Stimulated activated CD4-positive, alpha-beta T cell treated with anti-CD3 and anti-CD28 coated beads, TNF-alpha, amount 100 ng/mL, for 48 hours (primary cell): ENCODE measurements around the gene RASAL2.
"Not testable (repeated sequence)": the region's sequence is repeated elsewhere in the genome, so short reads cannot be mapped to it uniquely, and the experiment has no call there.

ENCODE experiments used
- DNase-seq, 3 donors: peaks; one replicate each; pipeline ENCODE4 v3.0.0-alpha.2; 2020; ENCODE audit warnings: low read depth in 3 of 3

RASAL2 gene

DNA sequence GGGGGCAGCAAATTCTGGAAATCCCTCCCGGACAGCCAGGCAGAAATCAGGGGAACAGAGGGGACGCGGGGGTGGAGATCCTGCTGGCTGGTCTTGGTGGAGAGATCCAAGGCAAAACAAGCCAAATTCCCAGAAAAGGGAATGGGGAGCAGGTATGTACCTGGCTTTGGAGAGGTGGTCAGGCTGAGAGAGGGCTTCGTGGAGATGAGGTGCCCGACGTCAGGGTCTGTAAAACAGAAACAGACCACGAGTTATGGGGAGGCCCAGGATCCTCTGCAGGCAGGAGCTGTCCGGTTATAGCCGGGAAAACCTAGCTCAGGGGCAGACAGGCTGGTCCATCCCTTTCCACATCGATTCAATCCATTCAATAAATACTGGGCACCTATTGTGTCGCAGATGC is 398.4 kb downstream of the RASAL2 start:
- DNase-seq = no peak

DNA sequence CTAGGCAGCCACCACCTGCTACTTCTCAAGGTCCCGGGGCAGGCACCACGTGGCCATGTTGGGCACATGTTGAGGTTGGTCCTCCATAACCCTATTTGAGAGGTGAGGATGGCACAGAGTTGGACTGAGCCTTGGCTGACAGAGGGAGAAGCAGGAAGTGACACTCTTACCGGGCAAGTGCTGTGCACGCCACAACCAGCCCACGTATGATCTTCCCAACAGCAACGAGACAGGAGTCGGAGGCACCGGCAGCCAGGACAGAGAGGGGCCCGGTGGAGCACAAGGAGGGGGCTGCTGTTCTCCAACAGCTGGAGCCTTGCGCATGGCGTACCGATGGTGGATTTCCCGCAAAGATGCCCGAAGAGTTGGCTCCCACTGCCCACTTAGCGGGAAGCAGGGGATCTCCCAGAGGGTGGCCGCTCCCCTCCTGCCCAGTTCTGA is 399.4 kb downstream of the RASAL2 start:
- DNase-seq = no peak

DNA sequence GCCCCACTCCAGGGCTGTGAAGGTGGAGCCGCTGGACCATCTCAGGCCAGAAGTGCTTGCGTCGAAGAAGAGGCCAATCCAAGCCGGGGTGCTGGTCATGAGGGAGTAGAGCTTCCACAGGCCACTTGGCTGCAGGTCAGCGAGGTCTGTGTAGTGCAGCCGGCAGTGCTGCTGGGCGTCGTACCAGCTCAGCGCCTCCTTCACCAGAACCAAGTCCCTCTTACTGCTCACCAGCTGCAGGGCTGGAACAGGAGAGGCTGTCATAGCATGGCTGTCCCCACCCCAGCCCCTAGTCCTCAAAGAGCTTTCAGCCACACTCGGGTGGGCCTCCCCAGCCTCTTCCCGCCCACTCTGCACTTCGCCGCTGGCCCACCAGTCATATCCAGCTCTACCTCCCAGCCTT is 400.7 kb downstream of the RASAL2 start:
- no peak for DNase-seq

DNA sequence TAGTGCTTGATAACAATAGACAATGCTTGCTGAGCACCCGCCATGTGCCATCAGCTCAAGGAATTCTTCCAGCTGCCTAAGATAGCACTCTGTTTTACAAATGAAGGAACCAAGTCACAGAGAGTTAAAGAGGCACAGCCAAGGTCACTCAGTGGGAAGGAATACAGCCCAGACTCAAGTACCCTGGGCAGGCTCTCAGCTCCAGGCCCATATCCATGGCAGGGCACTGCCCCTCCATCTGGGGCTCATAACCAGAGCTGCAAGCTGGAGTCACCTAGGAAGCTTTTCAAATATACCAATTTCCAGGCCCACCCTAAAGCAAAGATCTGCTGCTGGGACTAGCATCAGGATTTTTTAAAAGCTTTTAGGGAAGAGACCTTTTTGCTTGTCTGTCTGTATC is 401.3 kb downstream of the RASAL2 start:
- no peak for DNase-seq

DNA sequence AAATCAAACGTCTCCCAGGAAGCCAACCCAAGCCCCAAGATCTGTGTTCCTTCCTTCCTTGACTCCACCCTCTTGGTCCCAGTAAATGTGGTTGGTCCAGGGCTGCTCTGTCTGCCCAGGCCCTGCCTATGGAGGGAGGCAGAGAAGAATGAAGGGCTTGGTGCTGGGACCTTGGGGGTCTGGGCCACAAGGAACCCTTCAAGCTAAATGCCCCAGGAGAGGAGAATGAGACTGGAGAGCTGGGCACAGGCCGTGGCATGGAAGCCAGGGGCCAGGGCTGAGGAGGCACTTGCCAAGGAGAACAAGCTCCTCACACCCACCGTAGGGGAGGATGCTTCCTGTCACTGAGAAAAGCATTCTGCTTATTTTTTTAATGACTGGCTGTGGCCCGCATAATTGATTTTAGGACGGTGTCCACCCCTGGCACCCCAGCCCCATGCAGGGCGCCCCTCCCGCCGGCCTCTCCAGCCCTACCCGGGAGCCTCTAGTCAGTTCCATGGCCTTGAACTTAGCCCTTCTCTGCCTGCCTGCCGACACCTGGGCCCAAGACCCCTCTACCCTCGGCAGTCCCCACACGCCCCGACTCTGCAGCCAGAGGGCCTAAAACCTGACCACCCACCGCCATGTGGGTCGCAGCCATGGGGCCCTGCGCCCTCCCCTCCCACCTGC is 402.0 kb downstream of the RASAL2 start:
- no peak for DNase-seq

DNA sequence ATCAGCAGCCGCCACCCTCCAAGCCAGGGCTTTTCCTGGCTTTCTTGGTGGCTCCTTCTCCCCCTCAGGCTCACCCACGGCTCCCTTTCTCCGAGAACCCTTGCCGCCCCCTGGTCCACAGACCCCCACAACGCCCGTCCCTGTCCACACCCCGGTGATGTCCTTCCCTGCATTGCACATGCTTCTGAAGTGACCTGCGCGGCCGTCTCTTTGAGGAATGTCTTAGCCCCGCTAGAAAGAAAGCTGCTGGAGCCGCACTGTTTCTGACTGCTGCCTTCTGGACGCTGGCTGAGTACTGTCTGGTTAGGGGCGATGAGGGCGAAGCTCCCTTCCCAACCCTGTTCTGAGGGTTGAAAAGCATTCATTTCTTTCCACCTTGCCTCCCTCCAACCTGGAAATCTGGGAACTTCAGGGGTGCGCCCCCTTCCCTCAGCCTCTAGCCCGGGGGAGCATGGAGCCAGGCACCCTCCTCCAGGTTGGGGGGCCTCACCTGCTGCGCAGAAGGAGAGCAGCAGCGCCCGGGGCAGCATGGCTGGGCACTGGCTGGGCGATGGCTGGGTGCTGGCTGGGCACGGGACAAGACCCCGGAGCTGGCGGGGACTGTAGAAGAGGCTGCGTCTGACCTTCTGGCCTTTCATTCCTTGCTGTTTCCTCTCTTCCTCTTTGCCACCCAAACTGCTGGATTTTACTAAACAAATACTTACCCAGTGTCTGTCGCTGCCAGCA is 402.7 kb downstream of the RASAL2 start, which contains the start of gene CLEC20A:
Gene CLEC20A, minus strand, starts transcription at position 555 of the 726 bp plus-strand sequence. Its CDS starts 25 bp downstream, at position 530.
- DNase-seq = no peak

DNA sequence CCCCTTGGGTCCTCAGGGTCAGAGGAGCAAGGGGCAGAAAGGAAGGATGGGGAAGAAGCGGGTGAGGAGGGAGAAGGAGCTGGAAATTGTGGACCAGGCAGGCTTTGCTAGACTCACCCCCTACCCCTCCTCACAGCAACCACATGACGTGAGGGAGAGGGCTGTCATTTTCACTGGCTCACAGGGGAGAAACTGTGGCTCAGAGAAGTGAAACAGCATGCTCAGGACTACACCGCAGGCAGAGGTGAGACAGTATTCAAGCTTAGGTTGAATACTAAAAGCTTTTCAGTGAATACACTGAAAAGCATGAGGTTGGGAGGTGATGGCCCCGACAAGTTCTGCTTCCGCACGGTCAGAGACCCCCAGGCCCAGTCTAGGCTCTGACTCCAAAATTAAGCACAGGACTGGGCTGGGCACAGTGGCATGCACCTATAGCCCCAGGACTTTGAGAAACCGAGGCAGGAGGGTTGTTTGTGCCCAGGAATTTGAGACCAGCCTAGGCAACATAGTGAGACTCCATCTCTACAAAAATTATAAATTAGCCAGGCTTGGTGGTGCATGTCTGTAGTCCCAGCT is 404.1 kb downstream of the RASAL2 start:
- no peak for DNase-seq

DNA sequence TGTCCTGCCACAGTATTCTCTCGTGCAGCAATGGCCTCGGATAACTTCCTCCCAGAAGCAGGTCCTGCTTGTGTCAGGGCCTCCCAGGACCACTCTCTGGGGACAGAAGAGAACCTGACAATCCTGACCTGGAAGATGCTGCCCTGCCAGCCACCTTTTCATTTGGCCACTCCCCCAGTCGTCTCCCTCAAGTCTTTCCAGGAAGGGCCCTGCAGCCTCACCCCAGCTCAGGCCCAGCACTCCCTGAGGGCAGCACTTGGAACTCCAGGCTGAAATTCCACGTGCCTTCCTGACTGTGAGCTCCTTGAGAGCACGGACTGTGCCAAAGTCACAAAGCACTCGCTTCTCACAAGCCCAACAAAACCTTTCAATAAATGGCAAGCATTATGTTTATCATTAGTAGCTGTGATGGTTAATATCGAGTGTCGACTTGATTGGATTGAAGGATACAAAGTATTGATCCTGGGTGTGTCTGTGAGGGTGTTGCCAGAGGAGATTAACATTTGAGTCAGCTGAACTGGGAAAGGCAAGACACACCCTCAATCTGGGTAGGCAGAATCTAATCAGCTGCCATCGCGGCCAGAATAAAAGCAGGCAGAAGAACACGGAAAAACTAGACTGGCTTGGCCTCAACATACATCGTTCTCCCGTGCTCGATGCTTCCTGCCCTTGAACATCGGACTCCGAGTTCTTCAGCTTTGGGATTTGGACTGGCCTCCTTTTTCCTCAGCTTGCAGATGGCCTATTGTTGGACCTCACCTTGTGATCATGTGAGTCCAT is 405.2 kb downstream of the RASAL2 start:
- DNase-seq = no peak

DNA sequence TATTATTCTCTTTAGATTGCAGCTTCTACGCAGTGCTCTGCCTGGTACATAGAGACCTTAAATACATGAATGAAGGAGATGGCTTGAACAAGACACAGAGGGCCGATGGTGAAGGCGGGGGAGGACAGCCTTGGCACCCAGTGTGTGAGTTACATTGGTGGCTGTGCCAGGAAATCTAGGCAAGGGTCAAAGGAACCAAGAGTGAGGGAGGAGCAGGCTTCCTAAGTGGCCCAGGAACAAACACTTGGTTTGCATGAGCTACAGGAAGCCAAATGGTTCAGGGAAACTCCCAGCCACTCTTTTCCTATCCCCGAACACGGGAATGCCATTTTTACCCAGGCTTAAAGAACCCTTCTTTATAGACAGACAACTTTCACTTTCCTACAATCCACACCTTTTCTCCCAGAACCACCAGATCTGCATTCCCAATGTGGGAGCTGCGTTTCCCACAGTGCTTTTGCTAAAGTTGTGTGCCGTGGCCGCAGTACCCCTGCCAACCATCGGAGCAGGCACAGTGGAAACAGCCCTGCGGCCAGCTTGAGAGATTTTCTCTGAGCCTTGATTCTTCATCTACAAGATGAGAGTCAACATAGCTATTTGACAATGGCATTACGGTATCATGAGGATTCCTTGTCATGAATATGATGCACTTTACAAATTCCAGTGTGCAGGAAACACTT is 406.3 kb downstream of the RASAL2 start:
- DNase-seq = no peak

DNA sequence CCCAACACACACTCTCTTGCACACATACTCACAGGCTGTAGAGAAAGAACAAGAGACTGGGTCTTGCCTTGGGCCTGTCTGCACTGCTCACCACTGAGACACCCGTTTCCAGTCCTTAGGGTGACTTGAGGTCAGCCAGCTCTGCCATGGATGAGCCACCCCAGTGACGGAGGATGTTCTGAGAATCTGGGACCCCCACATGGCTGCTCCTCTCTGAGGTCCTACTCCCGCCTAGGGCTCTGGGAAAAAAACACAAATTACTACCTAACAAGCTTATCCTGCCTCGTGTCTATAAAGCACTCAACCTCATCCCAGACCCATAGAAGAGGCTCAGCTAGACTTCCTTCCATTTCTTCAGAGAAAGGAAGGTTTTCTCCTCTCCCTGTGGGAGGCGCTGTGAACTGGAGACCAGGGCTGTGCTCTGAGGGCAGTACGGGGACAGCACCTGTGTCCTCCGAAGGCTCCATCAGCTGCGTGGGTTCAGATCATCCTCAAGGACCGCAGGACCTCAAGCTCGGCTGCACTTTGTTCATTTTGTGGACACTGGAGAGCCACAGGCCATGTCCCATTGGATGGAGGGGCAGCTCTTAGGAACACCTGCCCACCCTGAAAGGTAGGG is 407.1 kb downstream of the RASAL2 start:
- no peak for DNase-seq

DNA sequence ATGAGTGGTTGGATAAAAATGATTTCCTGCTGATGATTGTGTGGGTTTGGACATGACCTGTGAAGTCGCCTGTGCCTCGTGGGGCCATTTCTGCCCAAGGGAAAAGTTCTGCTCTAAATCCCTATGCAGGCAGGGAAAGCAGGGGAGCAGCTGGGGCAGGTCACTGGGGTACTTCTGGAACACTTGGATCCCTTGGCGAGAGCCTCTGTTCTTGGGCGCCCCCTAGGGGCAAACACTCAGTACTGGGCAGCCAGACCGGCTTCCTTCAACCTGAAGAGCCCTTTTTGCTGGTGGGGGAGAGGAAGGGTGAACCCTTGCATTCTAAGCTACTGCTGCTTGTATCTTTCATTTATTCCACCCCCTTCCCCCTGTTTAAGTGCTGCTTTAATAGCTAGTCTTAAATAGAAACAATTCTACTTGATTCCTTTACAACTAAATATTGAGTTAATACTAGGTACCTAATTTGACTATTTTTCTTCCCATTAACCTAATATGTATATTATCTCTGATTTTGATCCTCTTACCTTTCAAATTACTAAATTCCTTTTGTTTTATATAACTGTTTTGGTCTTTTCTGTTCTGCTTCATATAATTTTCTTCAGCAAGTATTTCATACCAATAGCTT is 407.9 kb downstream of the RASAL2 start:
- peak; percentile 16 to 61 (median 37) for DNase-seq

DNA sequence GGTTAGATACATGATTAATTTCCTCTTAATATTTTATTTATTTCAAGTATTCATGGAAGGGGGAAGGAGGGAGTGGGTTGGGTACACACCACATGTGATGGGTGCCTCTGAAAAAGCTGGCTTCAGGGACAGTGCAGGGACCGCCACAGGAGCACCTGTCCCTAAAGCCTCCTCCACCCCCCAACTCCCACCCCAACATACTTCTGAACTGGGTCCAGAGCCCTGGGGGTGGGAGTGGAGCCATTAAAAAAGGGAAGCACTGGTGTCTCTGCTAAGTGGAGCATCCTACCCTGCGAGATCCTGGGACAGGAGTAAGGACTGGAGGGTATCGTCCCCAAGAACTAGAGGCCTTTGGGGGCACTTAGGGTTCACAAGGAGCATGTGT is 408.4 kb downstream of the RASAL2 start:
- no peak for DNase-seq

DNA sequence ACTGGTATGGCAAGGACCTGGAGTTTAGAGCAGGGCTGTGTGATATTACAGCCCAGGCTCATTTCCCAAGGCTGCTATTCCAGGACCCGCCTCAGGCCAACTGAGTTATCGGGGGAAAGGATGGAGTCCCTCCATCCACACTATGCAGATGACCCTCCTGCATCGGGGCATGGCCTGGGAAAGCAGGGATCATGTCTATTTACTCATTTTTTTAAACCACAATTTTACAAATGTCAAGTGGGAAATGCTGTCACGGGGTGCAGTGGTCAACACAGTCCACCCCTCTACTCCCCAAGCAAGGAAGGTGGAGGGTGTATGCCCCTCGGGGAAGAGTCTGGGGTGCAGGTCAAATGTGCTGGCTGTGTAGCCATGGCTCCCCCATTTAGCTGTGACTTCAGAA is 409.0 kb downstream of the RASAL2 start:
- no peak for DNase-seq

DNA sequence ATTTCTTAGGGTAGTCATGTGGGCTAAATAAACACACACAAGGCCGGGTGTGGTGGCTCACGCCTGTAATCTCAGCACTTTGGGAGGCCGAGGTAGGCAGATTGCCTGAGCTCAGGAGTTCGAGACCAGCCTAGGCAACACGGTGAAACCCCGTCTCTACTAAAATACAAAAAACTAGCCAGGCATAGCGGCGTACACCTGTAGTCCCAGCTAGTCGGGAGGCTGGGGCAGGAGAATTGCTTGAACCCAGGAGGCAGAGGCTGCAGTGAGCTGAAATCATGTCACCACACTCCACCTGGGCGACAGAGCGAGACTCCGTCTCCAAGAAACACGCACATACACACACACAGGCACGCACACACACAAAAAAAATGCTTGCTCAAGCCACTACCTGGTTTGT is 409.4 kb downstream of the RASAL2 start:
- DNase-seq = not testable (repeated sequence)

DNA sequence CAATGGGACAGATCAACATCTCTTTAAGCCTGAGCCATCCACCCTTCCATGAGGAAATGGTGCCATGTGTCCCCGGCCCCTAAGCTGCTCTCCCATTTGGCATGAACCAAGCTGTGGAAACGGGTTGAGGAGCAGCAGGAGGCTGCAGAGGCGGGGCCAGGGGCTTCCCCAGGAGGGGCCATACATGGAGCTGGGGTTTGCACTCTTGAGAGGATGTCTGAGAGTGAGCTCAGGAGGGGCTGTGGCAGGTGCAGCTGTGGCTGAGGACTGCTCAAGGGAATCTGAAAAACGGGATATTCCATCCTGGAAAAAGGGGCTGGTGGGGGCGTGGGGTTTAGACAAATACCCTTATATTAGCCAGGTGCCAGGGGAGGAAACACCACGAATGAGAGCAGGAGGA is 409.9 kb downstream of the RASAL2 start:
- no peak for DNase-seq

DNA sequence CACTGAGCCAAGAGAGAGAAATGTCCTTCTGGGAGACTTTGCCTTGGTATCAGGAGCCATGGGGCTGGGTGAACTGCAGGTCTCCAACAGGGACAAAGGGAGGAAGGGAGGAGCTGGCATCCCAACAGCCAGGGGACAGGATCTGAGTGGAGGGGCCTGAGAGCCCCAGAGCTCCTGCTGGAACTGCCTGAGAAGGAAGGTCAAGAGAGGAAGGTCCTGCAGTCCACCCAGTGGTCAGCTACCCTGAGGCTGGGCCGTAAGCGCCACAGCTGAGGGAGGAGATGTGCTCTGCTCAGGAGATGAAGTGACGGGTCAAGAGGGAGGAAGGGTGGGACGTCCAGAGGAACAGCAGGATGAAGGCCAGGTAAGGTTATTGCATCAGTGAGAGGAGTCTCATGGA is 410.4 kb downstream of the RASAL2 start:
- DNase-seq = no peak

DNA sequence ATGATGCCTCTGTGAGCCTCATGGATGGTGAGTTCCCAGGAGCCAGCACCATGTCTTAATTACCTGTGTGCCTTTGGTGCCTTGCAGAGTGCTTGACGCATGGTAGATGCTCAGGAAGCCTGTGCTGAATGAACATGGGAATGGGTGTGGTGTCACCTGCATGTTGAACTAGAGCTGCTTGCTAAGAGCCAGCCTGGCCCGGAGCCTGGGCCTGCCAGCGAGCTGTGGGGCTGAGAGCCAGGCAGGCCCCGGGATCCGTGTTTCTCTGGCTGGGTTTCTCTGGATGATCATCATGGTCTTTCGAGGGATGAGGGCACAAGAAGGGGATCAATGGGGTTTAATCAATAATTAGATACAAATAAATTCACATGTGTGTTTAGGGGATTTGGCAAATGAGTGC is 412.3 kb downstream of the RASAL2 start:
- DNase-seq = no peak

DNA sequence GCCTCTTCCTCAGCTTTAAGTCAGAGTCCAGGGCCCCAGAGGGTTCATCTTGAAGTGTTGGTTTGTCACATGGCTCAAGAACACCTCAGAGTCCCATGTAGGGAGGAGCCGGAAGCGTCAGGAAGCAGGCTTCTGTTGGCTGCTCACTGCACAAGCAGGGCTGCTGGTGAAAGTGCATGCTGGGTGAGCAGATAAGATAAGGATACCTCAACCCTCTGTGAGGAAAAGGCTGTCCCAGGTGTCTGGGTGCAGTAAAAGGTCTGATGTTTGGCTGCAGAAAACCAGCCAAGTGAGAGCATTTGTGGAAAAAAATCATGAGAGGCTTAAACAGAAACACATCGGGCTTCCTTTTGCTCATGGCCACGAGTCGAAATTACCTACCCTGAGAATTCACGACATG is 412.8 kb downstream of the RASAL2 start:
- no peak for DNase-seq

DNA sequence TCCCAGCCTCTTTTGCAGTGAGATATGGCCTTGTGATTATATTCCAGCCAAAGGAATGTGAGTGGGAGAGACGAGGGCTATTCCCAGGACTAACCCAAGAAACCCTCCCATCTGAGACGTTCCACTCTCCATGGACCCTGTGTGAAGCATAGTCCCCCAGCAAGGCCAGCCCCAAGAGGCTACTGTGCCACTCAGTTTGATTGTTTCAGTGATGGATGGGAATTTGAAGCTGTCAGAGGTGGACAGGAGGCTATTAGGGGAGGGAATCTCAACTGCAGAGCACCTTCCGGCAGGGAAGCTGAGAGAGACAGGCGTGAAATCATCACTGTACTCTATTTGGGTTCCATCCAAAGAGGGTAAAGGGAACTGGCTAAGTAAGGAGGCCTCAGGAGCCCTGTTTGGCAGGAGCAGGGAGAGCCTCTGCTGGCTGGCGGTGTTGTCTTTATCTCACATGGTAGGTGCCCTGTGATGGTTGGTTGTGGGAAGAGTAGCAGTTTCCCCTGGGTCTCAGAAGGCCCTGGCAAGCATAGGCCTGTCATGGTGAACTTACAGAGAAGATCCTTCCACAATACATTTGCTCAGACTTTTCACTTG is 415.6 kb downstream of the RASAL2 start:
- no peak for DNase-seq

DNA sequence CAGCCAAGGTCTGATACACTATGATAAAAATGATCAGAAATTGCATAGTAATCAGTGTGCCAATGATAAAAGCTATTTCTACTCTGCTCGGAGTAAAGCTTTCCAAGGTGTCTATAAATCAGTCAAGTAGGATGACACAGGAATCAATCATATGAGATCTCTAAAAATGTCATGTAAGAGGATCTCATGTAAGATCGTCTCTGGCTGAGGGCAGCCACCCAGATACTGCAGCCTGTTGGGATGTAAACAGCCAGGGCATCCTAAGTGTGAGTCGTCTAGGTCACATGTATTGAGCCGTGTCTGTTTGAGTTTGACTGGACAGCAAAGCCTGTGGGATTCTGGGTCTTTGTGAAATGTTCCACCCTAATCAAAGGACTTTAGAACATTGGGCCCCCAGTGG is 416.3 kb downstream of the RASAL2 start:
- DNase-seq = no peak
